Measurements from ENCODE around the gene SMS.
A peak's percentile ranks its signal among the peaks of the same experiment; 100 is the strongest.
"Not testable (repeated sequence)": the region's sequence is repeated elsewhere in the genome, so short reads cannot be mapped to it uniquely, and the experiment has no call there.

Gene SMS

GRCh38 chrX:21952624-21953023, 12.1 kb downstream of the SMS start:
- DNase-seq: no peak

- DNase-seq: not testable (repeated sequence)
These were observed 12.8 kb downstream of the SMS start for GRCh38 chrX:21953195-21953830.

GRCh38 chrX:21955403-21956189, 15.1 kb downstream of the SMS start:
- DNase-seq: no peak

GRCh38 chrX:21956783-21957182, 16.3 kb downstream of the SMS start:
- DNase-seq: no peak

GRCh38 chrX:21958187-21958586, 17.7 kb downstream of the SMS start:
- DNase-seq: no peak

GRCh38 chrX:21958916-21959315, 18.4 kb downstream of the SMS start:
- DNase-seq: no peak

GRCh38 chrX:21959362-21960051, 19.0 kb downstream of the SMS start:
- no peak for DNase-seq

- DNase-seq: no peak
These were observed 20.3 kb downstream of the SMS start for GRCh38 chrX:21960569-21961541.

GRCh38 chrX:21962361-21962760, 21.9 kb downstream of the SMS start:
- DNase-seq: no peak

GRCh38 chrX:21963269-21963668, 22.8 kb downstream of the SMS start:
- DNase-seq: no peak

- no peak for DNase-seq
These were observed 23.4 kb downstream of the SMS start for GRCh38 chrX:21963731-21964405.

- DNase-seq: no peak
These were observed 26.4 kb downstream of the SMS start for GRCh38 chrX:21966866-21967265.

GRCh38 chrX:21968333-21968732, 27.8 kb downstream of the SMS start:
- no peak for DNase-seq

- DNase-seq: no peak
These were observed 29.8 kb downstream of the SMS start for GRCh38 chrX:21970326-21970725.

- no peak for DNase-seq
These were observed 31.5 kb downstream of the SMS start for GRCh38 chrX:21972046-21972445.

- peak; percentile 20 for DNase-seq
These were observed 32.2 kb downstream of the SMS start for GRCh38 chrX:21972721-21973120.

- no peak for DNase-seq
These were observed 33.0 kb downstream of the SMS start for GRCh38 chrX:21973321-21974010.

- DNase-seq: no peak
These were observed 33.5 kb downstream of the SMS start for GRCh38 chrX:21974011-21974385.

- DNase-seq: no peak
These were observed 34.7 kb downstream of the SMS start for GRCh38 chrX:21975242-21975641.

- DNase-seq: no peak
These were observed 35.3 kb downstream of the SMS start for GRCh38 chrX:21975812-21976211.

- no peak for DNase-seq
These were observed 37.8 kb downstream of the SMS start for GRCh38 chrX:21978346-21978745.

- DNase-seq: no peak
These were observed 41.8 kb downstream of the SMS start for GRCh38 chrX:21982311-21982710.

All from activated effector memory CD4-positive, alpha-beta T cell treated with Interleukin-2 at 50 U/mL for 16 hours (primary cell).